GM19328 (cell line): Measurements from ENCODE around the gene ITPA.

Experiments used
- ATAC-seq: cut with Tn5 transposase; IDR thresholded peaks from one replicate; pipeline ENCODE4 v1.9.1; 2021; ENCODE audit warnings: mild to moderate bottlenecking, moderate library complexity; ENCODE audit not compliant: unreplicated experiment

The ITPA gene

DNA sequence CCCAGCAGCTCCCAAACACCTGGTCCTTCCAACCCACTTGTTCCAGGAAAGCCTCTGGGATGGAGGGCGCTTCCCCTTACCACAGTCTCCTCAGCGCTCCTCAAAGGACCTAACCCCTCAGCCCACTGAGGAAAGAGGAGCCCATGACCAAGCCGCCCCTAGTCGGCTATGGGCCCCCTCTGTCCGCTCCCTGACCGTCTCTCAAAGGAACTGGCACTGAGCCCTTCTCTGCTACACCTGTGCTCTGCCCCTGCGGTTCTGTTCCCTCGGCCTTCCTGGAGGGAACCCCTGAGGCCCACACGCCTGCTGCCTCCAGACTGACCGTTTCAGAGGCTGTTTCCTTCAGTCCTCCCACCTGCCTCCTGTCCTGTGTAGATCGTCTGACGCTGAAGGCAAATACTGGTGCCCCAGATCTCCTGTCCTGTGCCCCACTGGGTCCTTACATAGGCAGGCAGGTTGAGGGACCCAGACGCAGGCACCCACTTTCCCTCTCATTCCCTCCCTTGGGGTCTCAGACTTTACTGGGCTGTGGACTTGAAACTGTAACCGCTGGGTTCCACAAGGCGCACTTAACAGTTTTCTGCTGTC lies 31.6 kb downstream of the ITPA start:
- no peak for ATAC-seq

- no peak for ATAC-seq
Observed at GRCh38 chr20:3242172-3242692, 32.9 kb downstream of the ITPA start.

DNA sequence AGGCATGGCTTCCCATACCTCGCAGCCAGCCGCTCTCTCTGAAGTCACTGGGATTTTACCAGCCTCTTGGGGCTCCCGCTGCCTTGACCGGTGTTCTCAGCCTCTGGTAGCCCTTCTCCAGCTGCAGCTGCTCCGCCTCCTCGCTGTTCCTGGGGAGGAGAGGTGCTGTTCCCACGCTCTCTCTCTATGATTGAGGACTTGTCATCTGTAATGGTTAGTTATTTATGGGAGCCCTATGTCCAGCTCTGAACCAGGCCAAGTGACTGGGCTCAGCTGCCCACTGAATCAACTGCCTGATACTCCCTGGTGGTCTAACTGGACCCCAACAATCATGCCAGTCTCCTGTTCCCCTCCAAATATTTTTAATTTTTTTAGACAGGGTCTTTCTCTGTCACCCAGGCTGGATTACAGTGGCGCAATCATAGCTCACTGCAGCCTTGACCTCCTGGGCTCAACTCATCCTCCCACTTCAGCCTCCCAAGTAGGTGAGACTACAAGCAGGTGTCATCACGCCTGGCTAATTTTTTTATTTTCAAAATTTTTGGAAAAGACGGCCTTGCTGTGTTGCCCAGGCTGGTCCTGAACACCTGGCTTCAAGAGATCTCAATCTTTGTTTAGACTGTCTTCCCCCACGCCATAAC lies 34.5 kb downstream of the ITPA start:
- no peak for ATAC-seq

DNA sequence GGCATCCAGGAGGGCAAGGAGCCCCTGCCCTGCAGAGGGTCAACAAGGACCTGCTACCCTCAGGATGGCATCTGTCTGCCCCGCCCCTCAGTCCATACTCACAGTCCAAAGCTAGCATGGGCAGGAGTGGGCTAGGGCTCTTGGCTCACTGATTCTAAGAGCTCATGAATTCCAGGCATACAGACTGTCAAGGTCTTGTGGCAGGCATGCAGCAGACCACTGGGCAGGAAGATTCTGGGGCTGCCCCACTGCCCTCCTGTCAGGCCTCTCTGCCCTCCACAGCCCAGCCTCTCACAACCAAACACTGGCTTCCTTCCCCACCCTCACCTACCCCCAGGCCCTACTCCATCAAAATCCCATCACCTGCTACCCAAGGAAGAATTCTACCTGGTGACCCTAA lies 35.3 kb downstream of the ITPA start:
- ATAC-seq: no peak

DNA sequence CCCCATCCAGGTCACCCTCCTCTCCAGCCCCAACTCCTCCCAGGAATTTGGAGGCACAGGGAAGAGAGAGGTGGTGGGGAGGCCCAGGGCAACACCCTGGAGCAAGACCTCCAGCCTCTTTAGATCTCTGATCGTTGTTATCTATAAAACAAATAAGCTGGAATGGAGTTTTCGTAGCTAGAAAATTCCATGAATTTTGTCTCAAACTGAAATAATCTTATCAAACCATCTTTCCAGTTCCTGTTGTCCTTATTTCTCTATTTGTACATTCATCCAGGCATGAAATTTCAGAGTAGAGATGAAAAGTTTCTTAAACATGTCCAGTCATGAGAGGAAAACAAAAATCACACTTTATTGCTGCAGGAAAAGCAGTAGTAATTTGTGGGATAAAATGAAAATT lies 35.9 kb downstream of the ITPA start:
- no peak for ATAC-seq

DNA sequence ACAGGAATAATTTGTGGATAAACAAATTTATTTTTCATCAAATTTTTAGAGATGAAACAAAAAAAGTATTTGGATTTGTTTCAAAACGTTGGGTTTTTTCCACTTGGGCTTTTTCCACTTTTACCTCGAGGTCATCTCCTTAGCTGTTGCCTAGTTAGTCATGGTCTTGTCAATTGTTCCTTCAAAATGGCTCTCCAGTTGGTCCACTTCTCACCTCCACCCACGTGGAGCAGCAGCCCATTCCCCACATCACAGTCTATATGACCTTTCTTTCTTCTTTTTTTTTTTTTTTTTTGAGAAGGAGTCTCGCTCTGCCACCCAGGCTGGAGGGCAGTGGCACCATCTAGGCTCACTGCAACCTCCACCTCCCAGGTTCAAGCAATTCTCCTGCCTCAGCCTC lies 36.4 kb downstream of the ITPA start:
- no peak for ATAC-seq

- ATAC-seq: no peak
Observed at GRCh38 chr20:3246682-3247081, 37.4 kb downstream of the ITPA start.

DNA sequence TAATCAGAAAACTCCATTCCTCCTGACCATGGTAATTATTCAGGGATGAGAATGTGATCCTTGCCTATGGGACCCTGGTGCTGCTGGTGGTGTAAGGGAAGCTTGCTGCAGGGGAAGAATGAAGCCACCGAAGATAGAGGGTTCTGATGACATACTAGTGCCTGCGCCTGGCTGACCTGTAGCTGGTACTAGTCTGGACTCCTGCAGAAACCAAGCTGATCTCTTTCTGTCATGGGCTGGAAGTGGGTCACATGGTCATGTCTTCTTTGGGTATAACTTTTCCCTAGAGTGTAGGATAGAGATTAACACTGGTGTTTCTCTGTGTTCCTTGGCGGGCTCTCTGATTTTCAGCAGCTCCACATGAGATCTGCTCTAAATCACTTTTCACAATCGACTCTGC lies 38.3 kb downstream of the ITPA start:
- no peak for ATAC-seq

- ATAC-seq: no peak
Observed at GRCh38 chr20:3248167-3248992, 39.1 kb downstream of the ITPA start.

GRCh38 chr20:3248993-3249347 lies 39.7 kb downstream of the ITPA start:
- ATAC-seq: no peak

GRCh38 chr20:3250091-3250504 lies 40.8 kb downstream of the ITPA start:
- ATAC-seq: no peak

DNA sequence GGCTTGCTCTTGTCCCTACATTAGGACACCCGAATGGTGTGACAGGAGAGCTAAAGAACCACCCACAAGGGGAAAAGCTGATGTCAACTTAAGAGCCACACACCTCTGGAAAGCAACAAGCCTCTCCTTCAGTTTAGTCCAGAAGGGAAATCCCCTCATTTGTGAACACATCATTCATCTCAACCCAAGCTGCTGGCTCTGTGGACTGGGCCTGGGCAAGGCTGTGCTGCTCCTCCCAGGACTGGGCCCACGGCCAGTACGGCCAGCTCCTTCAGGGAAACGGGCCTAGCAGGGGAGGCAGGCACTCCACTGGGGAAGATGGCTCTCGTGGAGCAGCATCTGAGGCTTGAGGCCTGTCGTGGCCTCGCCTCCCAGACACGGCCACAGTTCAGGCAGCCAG lies 42.5 kb downstream of the ITPA start:
- ATAC-seq: no peak

- no peak for ATAC-seq
Observed at GRCh38 chr20:3255728-3256127, 46.4 kb downstream of the ITPA start.

DNA sequence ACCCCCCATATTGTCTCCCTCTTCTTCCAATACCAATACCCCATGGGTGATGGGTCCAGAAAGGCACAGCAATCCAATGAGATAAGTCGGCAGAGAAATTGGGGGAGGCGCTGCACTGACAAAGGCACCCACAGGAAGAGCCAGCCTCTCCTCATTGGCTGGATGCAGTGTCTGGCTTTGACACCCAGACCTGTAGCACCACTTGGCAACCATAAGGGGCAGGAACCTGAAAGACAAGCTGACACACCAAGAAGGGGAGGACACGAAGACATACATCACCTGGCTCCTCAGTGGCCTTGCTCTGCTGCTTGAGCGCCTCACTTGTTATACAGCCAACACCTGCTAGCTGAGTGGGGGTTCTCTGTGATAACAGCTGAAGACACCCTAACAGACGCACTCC lies 49.1 kb downstream of the ITPA start:
- no peak for ATAC-seq

DNA sequence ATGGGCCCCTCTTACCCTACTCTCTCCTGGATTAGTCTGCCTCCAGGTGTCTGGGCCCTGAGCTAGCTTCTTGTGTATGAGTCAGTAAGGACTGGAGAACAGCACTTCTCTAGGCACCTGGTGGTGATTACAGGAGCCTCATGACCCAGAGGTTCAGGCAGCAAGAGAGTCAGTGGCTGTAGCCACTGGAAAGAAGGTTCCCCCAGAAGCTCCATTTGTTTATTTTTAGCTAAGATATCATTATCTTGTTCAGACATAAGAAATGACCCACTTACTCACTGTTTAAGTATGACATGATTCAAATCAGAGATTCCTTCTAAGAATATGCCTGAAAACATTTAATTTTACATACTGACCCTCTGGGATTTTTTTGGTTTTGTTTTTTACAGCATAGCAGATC lies 53.3 kb downstream of the ITPA start:
- no peak for ATAC-seq

DNA sequence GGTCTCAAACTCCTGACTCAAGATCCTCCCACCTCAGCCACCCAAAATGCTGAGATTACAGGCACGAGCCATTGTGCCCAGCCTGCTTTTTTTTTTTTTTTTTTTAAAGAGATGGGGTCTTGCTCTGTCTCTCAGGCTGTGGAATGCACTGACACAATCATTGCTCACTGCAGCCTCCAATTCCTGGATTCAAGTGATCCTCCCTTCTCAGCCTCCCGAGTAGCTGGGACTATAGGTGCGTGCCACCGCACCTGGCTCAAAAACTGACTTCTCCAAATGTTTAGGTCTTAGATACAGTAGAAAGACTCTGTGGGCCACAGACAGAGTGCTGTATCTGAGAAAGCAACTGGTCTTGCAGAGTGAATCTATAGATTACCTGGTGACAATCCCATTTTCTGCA lies 60.8 kb downstream of the ITPA start:
- no peak for ATAC-seq

GRCh38 chr20:3273371-3273770 lies 64.1 kb downstream of the ITPA start:
- ATAC-seq: no peak
